ENCODE data around the gene CDX1. TPM values are rescaled to one million over a fixed set of nuclear protein-coding genes. Genes with fewer than 3 reads are reported as not detected.

Gene CDX1
- total RNA-seq, 1 donor from 2014 or later, result not detected

DNA sequence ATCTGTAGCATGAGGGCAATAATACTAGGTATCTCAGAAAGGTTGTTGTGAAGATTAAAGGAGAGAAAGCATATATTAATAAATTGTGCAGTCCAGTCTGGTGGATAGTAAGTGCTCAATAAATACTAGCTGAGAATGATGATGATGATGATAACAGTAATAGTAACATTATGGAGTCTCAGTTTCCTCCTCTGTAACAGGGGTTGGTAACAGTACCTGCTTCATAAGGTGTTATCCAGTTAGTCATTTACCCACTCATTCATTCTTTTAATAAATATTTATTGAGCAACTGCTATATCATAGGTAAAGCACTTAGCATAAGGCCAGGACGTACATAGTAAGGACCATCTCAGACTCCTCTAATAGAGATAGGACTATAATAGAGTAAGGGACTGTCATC lies 30.9 kb downstream of the CDX1 start:
- Mint-ChIP-seq H3K4me3 (ENCODE audit: unreplicated experiment) (no peak overlapping the region), H3K27ac (ENCODE audit: unreplicated experiment) (no peak overlapping the region), H3K9me3 (ENCODE audit: unreplicated experiment) (peaks cover 7% of the 10 kb centered on the region), H3K36me3 (ENCODE audit: unreplicated experiment) (peaks cover 9% of the 10 kb centered on the region), H3K27me3 (ENCODE audit: unreplicated experiment) (peaks cover 10% of the 10 kb centered on the region), H3K4me1 (ENCODE audit: low read depth, unreplicated experiment) (peaks cover 3% of the 10 kb centered on the region)
- no peak for TF ChIP-seq CTCF (IDR thresholded peaks at IDR 0.05; ENCODE audit: partially characterized antibody, unreplicated experiment)
- no peak for DNase-seq

GRCh38 chr5:150202501-150202900 lies 35.9 kb downstream of the CDX1 start:
- no peak for TF ChIP-seq CTCF (IDR thresholded peaks at IDR 0.05; ENCODE audit: partially characterized antibody, unreplicated experiment)
- H3K4me1 Mint-ChIP-seq (ENCODE audit: low read depth, unreplicated experiment), result no peaks in the 10 kb centered on the region
- H3K4me3 Mint-ChIP-seq (ENCODE audit: unreplicated experiment), result no peak overlapping the region
- DNase-seq, result no peak
- peaks cover 3% of the 10 kb centered on the region for H3K9me3 Mint-ChIP-seq (ENCODE audit: unreplicated experiment)
- peaks cover 4% of the 10 kb centered on the region for H3K27me3 Mint-ChIP-seq (ENCODE audit: unreplicated experiment)
- H3K27ac Mint-ChIP-seq (ENCODE audit: unreplicated experiment), result no peak overlapping the region
- no peaks in the 10 kb centered on the region for H3K36me3 Mint-ChIP-seq (ENCODE audit: unreplicated experiment)

GRCh38 chr5:150203832-150204589 lies 37.4 kb downstream of the CDX1 start:
- H3K27ac Mint-ChIP-seq (ENCODE audit: unreplicated experiment), result no peak overlapping the region
- H3K9me3 Mint-ChIP-seq (ENCODE audit: unreplicated experiment), result peaks cover 5% of the 10 kb centered on the region

DNA sequence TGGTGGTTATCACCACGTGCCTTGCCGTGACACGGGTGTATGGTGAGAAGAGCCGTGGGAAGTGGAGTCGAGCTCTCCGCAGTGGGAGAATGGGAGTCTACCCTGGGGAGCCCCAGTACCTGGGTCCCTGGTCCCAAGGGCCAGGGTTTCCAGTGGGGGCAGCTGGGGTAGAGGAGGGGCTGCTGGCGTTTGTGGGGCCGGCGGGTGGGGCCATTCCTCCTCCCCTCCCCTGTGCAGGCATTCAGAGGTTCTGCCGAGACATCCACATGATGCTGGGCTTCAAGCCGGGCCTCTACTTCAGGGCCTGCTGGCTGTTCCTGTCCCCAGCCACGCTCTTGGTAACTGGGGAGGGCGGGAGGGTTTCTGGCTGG lies 38.0 kb downstream of the CDX1 start:
- H3K9me3 Mint-ChIP-seq (ENCODE audit: unreplicated experiment), result peaks cover 5% of the 10 kb centered on the region
- H3K4me3 Mint-ChIP-seq (ENCODE audit: unreplicated experiment), result no peak overlapping the region
- H3K27me3 Mint-ChIP-seq (ENCODE audit: unreplicated experiment), result peaks cover 7% of the 10 kb centered on the region
- no peak for DNase-seq
- H3K4me1 Mint-ChIP-seq (ENCODE audit: low read depth, unreplicated experiment), result no peaks in the 10 kb centered on the region
- no peak overlapping the region for H3K27ac Mint-ChIP-seq (ENCODE audit: unreplicated experiment)
- TF ChIP-seq CTCF (IDR thresholded peaks at IDR 0.05; ENCODE audit: partially characterized antibody, unreplicated experiment), result no peak
- H3K36me3 Mint-ChIP-seq (ENCODE audit: unreplicated experiment), result no peaks in the 10 kb centered on the region

More at GRCh38 chr5:150203832-150204589, 37.4 kb downstream of the CDX1 start:
- Mint-ChIP-seq H3K27me3 (ENCODE audit: unreplicated experiment) (peaks cover 7% of the 10 kb centered on the region), H3K36me3 (ENCODE audit: unreplicated experiment) (no peaks in the 10 kb centered on the region), H3K4me1 (ENCODE audit: low read depth, unreplicated experiment) (no peaks in the 10 kb centered on the region), H3K4me3 (ENCODE audit: unreplicated experiment) (no peak overlapping the region)
- TF ChIP-seq CTCF (IDR thresholded peaks at IDR 0.05; ENCODE audit: partially characterized antibody, unreplicated experiment), result no peak
- DNase-seq, result no peak

DNA sequence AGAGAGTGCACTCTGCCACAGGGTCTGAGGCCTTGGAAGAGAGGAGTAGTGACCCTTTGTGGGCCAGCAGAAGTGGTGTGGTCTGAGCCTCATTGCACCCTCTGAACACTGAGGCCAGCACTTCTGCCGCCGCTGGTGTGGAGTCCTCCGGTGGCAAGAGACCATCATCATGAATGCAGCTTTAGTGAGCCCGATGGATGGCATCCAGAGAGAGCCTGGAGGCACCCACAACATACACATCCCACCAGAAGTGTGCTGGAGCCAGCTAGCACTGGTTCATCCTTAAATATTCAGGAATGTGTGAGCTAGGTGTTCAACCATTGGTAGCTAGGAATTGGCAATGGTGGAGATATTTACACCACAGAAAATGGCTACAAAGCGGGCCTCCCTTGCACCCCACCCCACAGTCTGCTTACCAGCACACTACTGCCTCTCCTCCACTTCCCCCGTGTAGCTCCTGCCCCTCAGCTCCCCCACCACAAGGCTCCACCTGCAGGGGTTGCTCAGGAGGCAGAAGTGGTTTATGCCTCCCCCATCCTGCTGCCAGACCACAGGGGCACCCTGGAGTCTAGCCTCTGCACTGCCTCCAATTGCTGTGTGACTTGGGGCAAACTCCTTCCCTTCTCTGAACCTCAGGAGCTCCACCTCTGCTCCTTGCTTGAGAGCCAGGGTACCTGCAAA lies 39.7 kb downstream of the CDX1 start:
- TF ChIP-seq CTCF (IDR thresholded peaks at IDR 0.05; ENCODE audit: partially characterized antibody, unreplicated experiment), result no peak
- Mint-ChIP-seq H3K4me3 (ENCODE audit: unreplicated experiment) (no peak overlapping the region), H3K4me1 (ENCODE audit: low read depth, unreplicated experiment) (no peaks in the 10 kb centered on the region), H3K36me3 (ENCODE audit: unreplicated experiment) (no peaks in the 10 kb centered on the region), H3K9me3 (ENCODE audit: unreplicated experiment) (peaks cover 3% of the 10 kb centered on the region), H3K27ac (ENCODE audit: unreplicated experiment) (no peak overlapping the region), H3K27me3 (ENCODE audit: unreplicated experiment) (peaks cover 5% of the 10 kb centered on the region)
- no peak for DNase-seq

Measured in glutamatergic neuron (in vitro differentiated cells).